IPS DF 6.9 (cell line): ENCODE results near the gene RALGAPA1.
"Not testable (repeated sequence)": the region's sequence is repeated elsewhere in the genome, so short reads cannot be mapped to it uniquely, and the experiment has no call there.

Experiments used
- DNase-seq: peaks from one replicate; pipeline ENCODE4 v3.0.0-alpha.2; 2013; ENCODE audit warnings: low read depth, low spot score
- H3K27ac ChIP-seq: one replicate; pipeline ENCODE4 v1.5.1; 2013; ENCODE audit warnings: low read length, control low read depth
- H3K27me3 ChIP-seq: 2 replicates; pipeline ENCODE4 v1.6.1; 2013; ENCODE audit warnings: mild to moderate bottlenecking, low read length; ENCODE audit not compliant: control insufficient read depth, insufficient read depth
- H3K36me3 ChIP-seq: 2 replicates; pipeline ENCODE4 v1.6.1; 2013; ENCODE audit warnings: low read length; ENCODE audit not compliant: control insufficient read depth, insufficient read depth
- H3K4me1 ChIP-seq: 2 replicates; pipeline ENCODE4 v1.6.1; 2013; ENCODE audit warnings: low read length; ENCODE audit not compliant: control insufficient read depth, insufficient read depth
- H3K4me3 ChIP-seq: 2 replicates; pipeline ENCODE4 v1.5.1; 2013; ENCODE audit warnings: mild to moderate bottlenecking, low read length
- H3K9me3 ChIP-seq: 2 replicates; pipeline ENCODE4 v1.6.1; 2013; ENCODE audit warnings: low read length, inconsistent platforms; ENCODE audit not compliant: control insufficient read depth, insufficient read depth
- WGBS: extraction: QIAGEN DNeasy Blood & Tissue Kit; methylation state at CpG from one replicate; pipeline ENCODE4 v1.1.7; 2013; ENCODE audit warnings: mixed read lengths, missing lambda C conversion rate; ENCODE audit not compliant: insufficient read length, insufficient coverage; 5-methylcytosine and 5-hydroxymethylcytosine counted together

RALGAPA1 gene

GRCh38 chr14:35806006-35806907 lies 2.8 kb downstream of the RALGAPA1 start:
- no peak overlapping the region for H3K27ac ChIP-seq
- H3K27me3 ChIP-seq, result no peaks in the 10 kb centered on the region
- no peak for DNase-seq
- no peak overlapping the region for H3K4me3 ChIP-seq
- H3K36me3 ChIP-seq, result no peaks in the 10 kb centered on the region
- no peaks in the 10 kb centered on the region for H3K4me1 ChIP-seq
- no peaks in the 10 kb centered on the region for H3K9me3 ChIP-seq
- WGBS, result no CpG with 5 or more reads among the region's 2 CpGs

- H3K9me3 ChIP-seq, result no peaks in the 10 kb centered on the region
- no peak overlapping the region for H3K27ac ChIP-seq
- no peaks in the 10 kb centered on the region for H3K4me1 ChIP-seq
- WGBS, result no CpG with 5 or more reads among the region's 6 CpGs
- DNase-seq, result no peak
- no peaks in the 10 kb centered on the region for H3K27me3 ChIP-seq
- no peaks in the 10 kb centered on the region for H3K36me3 ChIP-seq
- no peak overlapping the region for H3K4me3 ChIP-seq
Observed at GRCh38 chr14:35797796-35798195, 11.3 kb downstream of the RALGAPA1 start.

- DNase-seq, result no peak
- no peaks in the 10 kb centered on the region for H3K36me3 ChIP-seq
- no peak overlapping the region for H3K4me3 ChIP-seq
- no peak overlapping the region for H3K27ac ChIP-seq
- H3K27me3 ChIP-seq, result no peaks in the 10 kb centered on the region
- no peaks in the 10 kb centered on the region for H3K9me3 ChIP-seq
- WGBS, result no CpG with 5 or more reads among the region's 4 CpGs
- H3K4me1 ChIP-seq, result no peaks in the 10 kb centered on the region
Observed at GRCh38 chr14:35789651-35790050, 19.4 kb downstream of the RALGAPA1 start.

- H3K9me3 ChIP-seq, result no peaks in the 10 kb centered on the region
- no peak for DNase-seq
- no peaks in the 10 kb centered on the region for H3K36me3 ChIP-seq
- no CpG with 5 or more reads among the region's 2 CpGs for WGBS
- no peak overlapping the region for H3K4me3 ChIP-seq
- no peak overlapping the region for H3K27ac ChIP-seq
- H3K27me3 ChIP-seq, result no peaks in the 10 kb centered on the region
- no peaks in the 10 kb centered on the region for H3K4me1 ChIP-seq
Observed at GRCh38 chr14:35786856-35787255, 22.2 kb downstream of the RALGAPA1 start.

- Histone ChIP-seq H3K4me1 (no peaks in the 10 kb centered on the region), H3K27me3 (no peaks in the 10 kb centered on the region), H3K4me3 (no peak overlapping the region), H3K27ac (no peak overlapping the region), H3K36me3 (no peaks in the 10 kb centered on the region), H3K9me3 (no peaks in the 10 kb centered on the region)
- WGBS, result no CpG with 5 or more reads among the region's 1 CpG
- no peak for DNase-seq
Observed at GRCh38 chr14:35783699-35784098, 25.4 kb downstream of the RALGAPA1 start.

GRCh38 chr14:35779368-35779767 lies 29.7 kb downstream of the RALGAPA1 start:
- Histone ChIP-seq H3K27ac (no peak overlapping the region), H3K36me3 (no peaks in the 10 kb centered on the region), H3K4me1 (no peaks in the 10 kb centered on the region), H3K27me3 (no peaks in the 10 kb centered on the region), H3K9me3 (no peaks in the 10 kb centered on the region), H3K4me3 (no peak overlapping the region)
- no peak for DNase-seq
- WGBS, result no CpG with 5 or more reads among the region's 3 CpGs

- not testable (repeated sequence) for H3K9me3 ChIP-seq, H3K27ac ChIP-seq, DNase-seq, H3K4me1 ChIP-seq, H3K27me3 ChIP-seq, H3K36me3 ChIP-seq, H3K4me3 ChIP-seq
- no CpG with 5 or more reads among the region's 5 CpGs for WGBS
Observed at GRCh38 chr14:35777550-35777949, 31.5 kb downstream of the RALGAPA1 start.

GRCh38 chr14:35776823-35777222 lies 32.3 kb downstream of the RALGAPA1 start:
- H3K4me1 ChIP-seq, result no peaks in the 10 kb centered on the region
- H3K27me3 ChIP-seq, result no peaks in the 10 kb centered on the region
- WGBS, result no CpG with 5 or more reads among the region's 4 CpGs
- no peak overlapping the region for H3K4me3 ChIP-seq
- no peaks in the 10 kb centered on the region for H3K9me3 ChIP-seq
- H3K36me3 ChIP-seq, result no peaks in the 10 kb centered on the region
- no peak for DNase-seq
- no peak overlapping the region for H3K27ac ChIP-seq

GRCh38 chr14:35776085-35776484 lies 33.0 kb downstream of the RALGAPA1 start:
- no CpG with 5 or more reads among the region's 5 CpGs for WGBS
- H3K27me3 ChIP-seq, H3K4me1 ChIP-seq, DNase-seq, H3K27ac ChIP-seq, H3K9me3 ChIP-seq, H3K36me3 ChIP-seq, H3K4me3 ChIP-seq: not testable (repeated sequence)

- no CpG with 5 or more reads among the region's 2 CpGs for WGBS
Observed at GRCh38 chr14:35766700-35767082, 42.4 kb downstream of the RALGAPA1 start.

More at GRCh38 chr14:35766700-35767082, 42.4 kb downstream of the RALGAPA1 start:
- Histone ChIP-seq H3K36me3 (no peaks in the 10 kb centered on the region), H3K9me3 (no peaks in the 10 kb centered on the region), H3K27ac (no peak overlapping the region), H3K27me3 (no peaks in the 10 kb centered on the region), H3K4me1 (no peaks in the 10 kb centered on the region), H3K4me3 (no peak overlapping the region)
- no peak for DNase-seq
